ENCODE results near the gene GNG7.
"Not testable (repeated sequence)": the region's sequence is repeated elsewhere in the genome, so short reads cannot be mapped to it uniquely, and the experiment has no call there.

The GNG7 gene

DNA sequence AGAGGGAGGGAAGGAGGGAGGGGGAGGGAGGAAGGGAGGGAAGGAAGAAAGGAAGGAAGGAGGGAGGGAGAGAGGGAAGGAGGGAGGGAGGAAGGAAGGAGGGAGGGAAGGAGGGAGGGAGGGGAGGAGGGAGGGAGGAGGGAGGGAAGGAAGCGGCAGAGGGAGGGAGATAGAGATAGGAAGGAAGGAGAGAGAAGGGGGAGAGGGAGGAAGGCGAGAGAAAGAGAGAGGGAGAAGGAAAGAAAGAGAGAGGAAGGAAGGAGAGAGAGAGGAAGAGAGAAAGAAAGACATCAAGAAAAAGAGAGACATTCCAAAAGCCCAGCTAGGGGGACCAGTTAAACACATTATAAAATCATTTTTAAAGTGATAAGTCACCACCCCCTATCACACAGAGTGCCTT is 62.5 kb downstream of the GNG7 start:
- no peak for DNase-seq

GRCh38 chr19:2638417-2638940 is 64.0 kb downstream of the GNG7 start:
- DNase-seq: no peak

DNA sequence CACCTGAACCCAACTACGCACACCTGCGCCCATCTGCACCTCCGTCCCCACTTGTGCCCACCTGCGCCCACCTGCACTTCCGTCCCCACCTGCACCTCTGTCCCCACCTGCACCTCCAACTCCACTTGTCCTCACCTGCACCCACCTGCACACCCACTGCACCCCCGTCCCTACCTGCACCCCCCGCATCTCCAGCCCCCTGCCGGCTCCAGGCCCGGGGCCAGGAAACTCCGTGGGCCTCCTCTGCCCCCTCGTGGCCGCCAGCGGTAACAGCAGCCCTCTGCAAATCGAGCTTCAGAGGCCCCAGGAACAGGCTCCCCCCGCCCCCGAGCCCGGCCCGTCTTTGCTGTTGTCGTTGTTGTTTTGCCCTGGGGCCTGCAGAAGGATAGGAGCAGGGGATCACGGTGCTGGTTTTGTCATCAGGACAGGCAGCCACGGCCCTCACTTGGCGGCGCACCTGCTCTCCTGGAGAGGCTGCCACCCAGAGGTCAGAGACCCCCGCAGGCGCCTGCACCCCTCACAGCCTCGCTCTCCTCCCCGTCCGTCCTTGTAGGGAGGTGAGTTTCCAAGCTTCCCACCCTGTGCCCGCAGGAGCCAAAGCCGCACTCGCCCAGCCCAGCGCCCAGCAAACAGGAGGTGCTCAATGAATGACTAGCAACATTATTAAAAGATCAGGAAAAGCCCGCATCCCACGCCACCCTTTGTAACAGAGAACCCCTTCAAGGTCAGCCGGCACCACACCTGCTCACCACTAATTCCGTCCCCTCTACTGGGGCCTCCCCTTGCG is 65.4 kb downstream of the GNG7 start:
- DNase-seq: peak; percentile 33

GRCh38 chr19:2636141-2636896 is 66.2 kb downstream of the GNG7 start:
- no peak for DNase-seq

GRCh38 chr19:2634960-2635359 is 67.5 kb downstream of the GNG7 start:
- DNase-seq: no peak

DNA sequence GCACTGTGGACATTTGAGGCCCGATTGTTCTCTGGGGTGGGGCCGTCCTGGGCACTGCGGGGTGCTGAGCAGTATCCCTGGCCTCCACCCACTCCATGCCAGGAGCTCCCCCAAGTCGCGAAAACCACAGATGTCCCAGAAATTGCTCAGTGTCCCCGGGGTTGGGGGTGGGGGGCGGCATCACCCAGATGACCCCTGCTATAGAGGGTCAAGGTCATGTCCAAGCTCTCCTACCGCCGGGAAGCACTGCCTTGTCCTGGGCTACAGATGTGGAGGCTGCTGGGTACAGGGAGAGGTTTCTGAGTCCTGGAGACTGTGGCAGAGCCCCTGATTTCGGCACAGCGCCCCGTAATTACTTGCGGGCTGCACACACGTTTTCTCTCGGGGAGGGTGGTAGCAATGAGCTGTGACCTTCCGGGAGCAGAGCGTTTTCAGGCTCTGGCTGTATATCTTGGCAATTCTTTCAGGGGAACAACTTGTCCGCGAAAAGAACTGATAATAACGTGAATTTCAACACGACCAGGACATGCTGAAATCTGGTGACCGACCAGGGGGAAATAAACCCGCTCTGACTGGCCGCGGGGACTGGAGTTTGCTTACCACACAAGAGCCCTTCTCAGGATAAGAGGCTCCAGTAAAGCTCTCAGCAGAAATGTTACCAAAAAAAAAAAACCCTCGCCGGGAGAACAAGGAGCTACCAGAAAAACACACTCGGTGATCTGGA is 68.1 kb downstream of the GNG7 start:
- no peak for DNase-seq

DNA sequence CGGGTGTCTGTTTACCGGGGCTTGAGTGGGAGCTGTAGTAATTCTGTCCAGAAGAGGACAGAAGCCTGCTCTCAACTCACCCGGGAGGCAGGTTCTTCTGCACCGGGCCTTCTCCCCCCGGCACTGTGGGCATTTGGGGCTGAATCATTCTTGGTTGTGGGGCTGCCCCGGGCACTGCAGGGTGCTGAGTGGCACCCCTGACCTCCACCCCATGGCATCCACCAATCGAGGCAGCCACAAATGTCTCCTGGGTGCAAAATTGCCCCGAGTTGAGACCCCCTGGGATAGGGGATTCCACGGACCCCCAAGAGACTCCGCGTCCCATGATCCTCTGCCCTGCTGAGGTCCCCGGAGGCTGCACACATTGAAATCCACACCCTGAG is 68.8 kb downstream of the GNG7 start:
- no peak for DNase-seq

DNA sequence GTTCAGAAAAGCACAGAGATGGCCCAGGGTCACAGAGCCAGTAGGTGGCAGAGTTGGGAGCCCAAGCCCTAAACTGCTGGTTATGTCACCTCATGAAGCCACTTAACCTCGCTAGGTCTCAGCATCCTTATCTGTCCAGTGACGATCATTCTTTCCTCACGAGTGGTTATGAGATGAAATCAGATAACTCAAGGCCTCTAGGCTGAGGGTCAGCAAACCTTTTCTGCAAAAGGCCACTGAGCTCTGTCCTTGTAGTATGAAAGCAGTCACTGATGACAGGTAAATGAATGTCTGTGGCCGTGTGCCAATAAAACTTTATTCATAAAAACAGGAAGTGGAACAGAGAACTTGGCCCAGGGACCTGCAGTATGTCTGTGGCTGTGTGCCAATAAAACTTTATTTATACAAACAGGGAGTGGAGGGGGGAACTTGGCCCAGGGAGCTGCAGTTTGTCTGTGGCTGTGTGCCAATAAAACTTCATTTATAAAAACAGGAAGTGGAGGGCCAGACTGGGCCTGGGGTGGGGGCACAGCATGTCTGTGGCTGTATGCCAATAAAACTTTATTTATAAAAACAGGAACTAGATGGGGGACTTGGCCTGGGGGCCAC is 71.2 kb downstream of the GNG7 start:
- no peak for DNase-seq

- no peak for DNase-seq
These were observed 72.0 kb downstream of the GNG7 start for GRCh38 chr19:2630352-2631001.

DNA sequence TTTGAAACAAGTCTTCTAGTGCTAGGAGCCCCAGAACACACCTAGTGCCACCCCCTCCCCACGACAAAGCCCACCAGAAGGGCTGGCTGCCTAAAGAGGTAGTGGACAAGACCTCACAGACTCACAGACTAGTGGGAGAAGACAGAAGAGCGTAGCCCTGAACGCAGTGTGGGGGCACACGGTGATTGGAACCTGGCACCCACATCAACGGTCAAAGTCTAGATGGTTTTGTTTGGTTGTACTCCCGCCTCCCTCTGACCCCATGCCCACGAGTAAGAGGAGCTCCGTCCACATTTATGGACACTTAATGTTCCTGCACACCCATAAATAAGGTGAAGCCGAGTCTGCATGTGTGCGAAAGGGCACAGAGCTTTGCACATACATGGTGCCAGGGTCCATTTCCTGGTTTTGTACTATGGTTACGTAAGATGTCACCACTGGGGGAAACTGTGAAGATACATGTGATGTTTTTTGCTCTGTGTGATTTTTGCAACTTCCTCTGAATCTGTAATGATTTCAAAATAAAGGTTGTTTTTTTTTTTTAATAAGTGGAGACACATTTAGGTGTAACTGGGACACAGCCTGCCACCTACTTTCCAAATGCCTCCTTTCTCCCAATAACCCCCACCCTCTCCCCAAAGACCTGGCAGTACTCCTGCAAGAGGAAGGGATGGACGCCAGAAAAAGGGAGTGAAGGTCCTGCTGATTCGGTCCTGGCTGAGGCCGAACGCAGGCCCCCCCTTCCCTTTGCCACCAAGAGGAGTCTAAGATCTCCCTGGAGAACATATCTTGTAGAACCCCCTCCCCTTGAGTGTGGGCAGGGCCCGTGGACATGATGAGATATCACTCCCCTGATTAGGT is 72.8 kb downstream of the GNG7 start:
- no peak for DNase-seq

GRCh38 chr19:2628597-2628996 is 73.9 kb downstream of the GNG7 start:
- no peak for DNase-seq

DNA sequence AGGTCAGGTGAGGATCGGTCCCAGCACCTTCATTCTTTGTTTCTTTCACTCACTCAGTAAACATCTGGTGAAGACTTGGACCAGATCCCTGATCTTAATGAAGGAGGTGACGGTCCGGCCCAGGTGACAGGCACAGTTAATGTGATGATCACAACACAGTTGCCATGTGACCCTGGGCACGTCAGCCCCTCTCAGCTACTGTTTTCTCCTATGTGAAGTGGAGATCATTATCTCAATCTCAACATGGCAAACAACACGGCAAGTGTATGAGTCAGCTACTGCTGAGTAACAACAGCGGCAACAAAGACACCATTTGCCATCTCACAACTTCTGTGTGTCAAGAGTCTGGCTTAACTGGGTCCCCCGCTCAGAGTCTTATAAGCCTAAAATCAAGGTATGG is 74.6 kb downstream of the GNG7 start:
- no peak for DNase-seq

GRCh38 chr19:2627319-2627829 is 75.1 kb downstream of the GNG7 start:
- no peak for DNase-seq

DNA sequence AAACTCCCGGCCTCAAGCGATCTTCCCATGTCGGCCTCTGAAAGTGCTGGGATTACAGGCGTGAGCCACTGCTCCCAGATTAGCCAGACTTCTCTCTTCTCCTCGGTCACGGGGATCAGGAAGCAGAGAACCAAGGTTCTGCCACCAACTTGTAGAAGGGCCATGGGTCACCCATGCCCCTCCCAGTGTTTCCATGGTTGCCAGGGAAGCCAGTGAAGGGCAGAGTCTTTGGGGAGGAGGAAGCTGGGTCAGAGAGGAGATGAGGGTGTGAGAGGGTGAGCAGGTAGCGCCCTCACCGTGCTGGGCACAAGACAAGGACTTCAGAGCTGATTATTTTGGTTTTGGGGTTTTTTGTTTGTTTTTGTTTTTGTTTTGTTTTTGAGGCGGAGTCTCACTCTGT is 77.1 kb downstream of the GNG7 start:
- DNase-seq: no peak

DNA sequence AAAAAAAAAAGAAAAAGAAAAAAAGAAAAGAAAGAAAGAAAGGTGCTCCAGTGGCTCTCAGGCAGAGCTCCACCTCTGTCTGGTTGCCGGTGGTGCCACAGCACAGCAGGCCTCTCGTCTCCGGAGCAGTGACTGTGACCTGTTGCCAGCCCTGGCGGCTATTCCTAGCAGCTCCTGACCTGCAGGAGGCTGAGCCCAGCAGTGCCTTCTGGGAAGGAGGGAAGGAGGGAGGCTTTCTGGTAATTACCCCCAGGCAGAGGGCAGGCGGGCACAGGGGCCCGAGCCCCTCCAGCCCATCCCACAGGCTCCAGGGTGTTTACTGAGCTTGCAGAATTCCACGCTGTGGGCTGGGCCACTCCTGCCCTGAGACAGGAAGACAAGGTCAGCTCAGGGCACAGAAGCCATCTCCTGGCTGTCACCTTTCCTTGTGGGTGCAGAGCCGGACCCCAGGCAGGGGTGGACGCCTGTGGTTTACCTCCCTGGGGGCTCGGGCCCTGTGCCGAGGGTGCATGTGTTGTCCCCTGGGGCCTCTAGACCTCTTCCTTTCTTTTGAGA is 77.9 kb downstream of the GNG7 start:
- DNase-seq: no peak

GRCh38 chr19:2623798-2624197 is 78.7 kb downstream of the GNG7 start:
- DNase-seq: no peak

DNA sequence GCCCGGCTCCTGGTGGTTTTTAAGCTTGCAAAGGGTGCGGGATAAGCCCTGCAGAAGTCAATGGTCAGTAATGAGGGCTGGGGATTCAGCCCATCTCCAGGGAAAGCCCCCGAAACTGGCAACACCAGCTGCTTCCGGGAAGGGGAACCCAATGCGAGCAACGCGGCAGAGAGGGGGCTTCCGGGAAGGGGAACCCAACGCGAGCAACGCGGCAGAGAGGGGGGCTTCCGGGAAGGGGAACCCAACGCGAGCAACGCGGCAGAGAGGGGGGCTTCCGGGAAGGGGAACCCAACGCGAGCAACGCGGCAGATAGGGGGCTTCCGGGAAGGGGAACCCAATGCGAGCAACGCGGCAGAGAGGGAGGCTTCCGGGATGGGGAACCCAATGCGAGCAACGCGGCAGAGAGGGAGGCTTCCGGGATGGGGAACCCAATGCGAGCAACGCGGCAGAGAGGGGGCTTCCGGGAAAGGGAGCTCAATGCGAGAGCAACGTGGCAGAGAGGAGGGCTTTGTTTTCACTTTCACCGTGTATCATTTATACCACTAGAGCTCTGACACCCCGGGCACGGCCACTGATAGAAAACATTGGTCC is 80.0 kb downstream of the GNG7 start:
- not testable (repeated sequence) for DNase-seq

DNA sequence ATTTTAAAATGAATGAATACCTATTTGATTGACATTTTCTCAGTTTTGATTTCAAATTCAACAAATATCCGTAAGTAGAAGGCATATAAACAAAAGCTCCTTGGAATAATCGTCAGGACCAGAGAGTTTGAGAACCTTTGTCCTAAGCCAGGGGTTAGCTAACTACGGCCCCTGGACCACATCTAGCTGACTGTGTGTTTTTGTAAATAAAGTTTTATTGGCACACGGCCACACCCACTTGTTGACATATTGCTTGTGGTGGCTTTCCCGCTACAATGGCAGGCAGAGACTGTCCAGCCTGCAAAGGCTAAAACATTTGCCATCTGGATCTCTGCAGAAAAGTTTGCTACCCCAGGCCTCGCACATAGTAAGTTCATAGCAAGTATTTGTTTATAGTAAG is 83.4 kb downstream of the GNG7 start:
- DNase-seq: no peak

DNA sequence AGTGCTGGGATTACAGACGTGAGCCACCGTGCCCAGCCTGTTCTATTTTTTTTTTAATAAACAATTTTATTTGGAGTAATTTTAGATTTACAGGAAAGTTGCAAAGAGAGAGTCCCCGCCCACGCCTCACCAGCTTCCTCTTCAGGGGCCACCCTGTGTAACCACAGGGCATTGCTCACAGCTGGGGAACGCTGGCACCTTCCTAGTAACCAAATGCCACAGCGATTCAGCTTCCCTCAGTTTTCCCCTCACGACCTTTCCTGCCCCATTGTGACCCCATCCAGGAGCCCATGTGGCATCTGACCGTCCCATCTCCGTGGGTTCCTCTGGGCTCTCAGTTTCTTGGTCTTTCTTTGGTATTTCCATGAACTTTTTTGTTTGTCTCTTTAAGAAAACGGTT is 83.9 kb downstream of the GNG7 start:
- DNase-seq: no peak

DNA sequence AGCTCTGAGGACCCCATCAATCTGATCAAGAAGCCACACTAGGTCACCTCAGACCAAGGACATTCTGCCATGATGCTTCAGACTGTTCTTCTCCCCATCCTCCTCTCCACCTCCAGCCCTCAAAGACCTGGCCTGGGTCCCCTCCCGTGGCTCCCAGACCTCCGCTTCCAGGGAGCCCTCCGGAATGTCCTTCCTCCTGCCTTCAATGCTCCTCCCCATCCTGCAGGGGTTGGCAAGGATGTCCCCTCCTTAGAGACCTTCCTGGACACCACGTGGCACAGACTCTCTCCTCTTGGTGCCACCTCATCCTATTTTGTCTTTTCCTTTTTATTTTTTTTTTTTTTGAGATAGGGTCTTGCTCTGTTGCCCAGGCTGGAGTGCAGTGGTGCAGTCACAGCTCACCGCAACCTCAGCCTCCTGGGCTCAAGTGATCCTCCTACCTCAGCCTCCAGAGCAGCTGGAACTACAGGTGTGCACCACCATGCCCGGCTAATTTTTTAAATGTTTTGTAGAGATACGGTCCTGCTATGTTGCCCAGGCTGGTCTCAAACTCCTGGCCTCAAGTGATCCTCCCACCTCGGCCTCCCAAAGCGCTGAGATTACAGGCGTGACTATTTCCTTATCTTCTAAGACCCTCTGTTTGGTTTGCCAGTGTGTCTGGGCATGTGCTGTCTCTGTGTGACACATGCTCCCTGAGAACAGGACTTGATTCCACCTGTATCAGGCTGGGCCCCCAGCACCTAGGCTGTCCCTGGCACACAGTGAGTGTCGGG is 84.9 kb downstream of the GNG7 start:
- no peak for DNase-seq
